HG02970 (cell line): ENCODE measurements around the gene RB1.
"Not testable (repeated sequence)": the region's sequence is repeated elsewhere in the genome, so short reads cannot be mapped to it uniquely, and the experiment has no call there.

Source experiments
- ATAC-seq: cut with Tn5 transposase; IDR thresholded peaks from one replicate; pipeline ENCODE4 v1.9.1; 2021; ENCODE audit warnings: mild to moderate bottlenecking, moderate library complexity, moderate number of reproducible peaks; ENCODE audit not compliant: unreplicated experiment, low FRiP score

RB1 gene

DNA sequence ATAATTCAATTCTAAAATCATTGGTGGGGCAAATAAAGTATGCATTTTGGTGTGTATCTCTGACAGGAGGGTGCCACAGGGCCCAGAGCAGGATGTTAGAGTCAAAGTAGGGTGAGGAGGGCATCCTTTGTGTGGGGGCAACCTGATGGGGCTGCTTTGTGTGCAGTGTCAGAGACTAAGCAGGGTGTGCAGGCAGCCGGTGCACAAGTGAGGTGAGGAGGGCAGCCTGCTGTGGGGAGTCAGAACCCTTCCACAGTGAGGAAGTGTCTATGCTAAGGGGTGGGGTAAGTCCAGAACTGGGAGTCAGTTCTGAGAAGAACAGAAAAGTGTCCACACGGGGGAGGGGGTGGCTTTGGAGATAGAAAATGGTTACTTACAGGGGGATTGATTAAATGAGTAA is 40.7 kb downstream of the RB1 start:
- ATAC-seq: no peak

DNA sequence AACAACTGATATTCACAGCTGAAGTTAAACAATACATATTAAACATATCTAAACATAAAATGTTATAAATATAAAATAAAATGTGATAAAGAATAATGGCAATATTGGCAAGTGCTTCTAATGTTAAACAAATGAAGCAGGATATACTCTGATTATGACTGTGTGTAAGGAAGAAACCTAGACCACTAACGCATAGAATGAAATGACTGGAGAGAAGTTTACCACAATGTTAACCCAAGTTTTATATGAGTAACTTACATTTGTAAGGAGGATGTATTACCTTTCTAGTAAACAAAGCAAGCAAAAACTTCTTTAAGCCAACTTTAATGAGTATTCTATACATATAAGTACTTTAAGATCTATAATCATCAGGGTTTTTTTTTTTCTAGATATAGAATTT is 43.0 kb downstream of the RB1 start:
- ATAC-seq: no peak

DNA sequence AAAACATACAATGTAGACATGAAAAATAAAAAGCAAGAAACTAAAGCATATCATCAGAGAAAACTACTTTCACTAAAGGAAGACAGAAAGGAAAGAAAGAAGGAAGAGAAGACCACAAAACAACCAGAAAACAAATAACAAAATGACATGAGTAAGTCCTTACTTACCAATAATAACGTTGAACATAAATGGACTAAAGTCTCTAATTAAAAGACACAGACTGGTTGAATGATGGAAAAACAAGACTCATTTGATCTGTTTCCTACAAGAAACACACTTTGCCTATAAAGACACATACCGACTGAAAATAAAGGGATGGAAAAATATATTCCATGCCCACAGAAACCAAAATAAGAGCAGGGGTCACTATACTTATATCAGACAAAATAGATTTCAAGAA is 46.0 kb downstream of the RB1 start:
- no peak for ATAC-seq

DNA sequence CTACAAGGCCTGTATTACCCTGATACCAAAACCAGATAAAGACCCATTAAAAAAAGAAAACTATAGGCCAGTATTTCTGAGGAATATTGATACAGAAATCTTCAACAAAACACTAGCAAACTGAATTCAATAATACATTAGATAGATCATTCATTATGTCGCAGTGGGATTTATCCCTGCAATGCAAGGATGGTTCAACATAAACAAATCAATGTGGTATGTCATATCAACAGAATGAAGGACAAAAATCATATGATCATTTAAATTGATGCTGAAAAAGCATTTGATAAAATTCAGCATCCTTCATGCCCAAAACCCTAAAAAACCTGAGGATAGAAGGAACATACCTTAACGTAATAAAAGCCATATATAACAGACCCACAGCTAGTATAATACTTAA is 50.0 kb downstream of the RB1 start:
- ATAC-seq: no peak

DNA sequence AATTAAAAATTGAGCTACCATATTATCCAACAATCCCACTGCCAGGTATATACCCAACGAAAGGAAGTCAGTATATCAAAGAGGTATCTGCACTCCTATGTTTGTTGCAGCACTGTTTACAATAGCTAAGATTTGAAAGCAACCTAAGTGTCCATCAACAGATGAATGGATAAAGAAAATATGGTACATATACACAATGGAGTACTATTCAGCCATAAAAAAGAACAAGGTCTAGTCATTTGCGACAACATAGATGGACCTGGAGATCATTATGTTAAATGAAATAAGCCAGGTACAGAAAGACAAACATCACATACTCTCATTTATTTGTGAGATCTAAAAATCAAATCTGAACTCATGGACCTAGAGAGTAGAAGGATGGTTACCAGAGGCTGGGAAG is 52.0 kb downstream of the RB1 start:
- not testable (repeated sequence) for ATAC-seq

DNA sequence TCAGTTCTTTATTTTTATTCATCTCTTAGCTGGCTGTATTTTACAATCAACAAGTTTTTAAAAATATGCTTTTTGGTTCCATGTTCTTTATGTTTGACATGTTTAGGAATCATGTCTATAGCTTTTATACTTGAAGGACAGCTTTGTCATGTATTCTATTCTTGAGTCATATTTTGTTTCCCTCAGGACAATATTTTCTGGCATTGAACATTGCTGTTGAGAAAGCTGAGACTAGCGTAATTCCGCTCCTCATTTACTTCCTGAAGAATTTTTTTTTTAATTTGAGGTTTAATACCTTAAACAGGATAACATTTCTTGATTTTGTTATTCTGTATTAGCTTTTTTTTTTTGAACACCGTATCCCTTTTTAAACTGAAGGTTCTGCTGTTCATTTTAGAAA is 53.2 kb downstream of the RB1 start:
- ATAC-seq: no peak

DNA sequence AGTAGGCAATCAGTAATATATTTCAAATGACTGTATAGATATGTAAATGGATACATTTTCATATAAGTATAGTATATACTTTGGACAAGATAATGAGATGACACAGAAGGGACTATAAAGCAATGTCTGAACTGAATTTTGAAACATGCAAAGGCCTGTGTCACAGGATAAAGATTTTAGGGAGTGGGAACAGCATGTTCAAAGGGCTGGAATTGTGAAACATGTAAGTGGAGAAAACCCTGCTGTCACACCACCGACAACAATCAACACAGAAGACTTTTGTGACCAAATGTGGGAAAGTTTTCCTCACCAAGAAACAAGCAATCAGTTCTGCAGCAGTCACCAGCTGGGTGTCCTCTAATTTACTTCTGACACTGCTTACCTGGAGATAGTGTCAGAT is 66.4 kb downstream of the RB1 start:
- ATAC-seq: no peak

DNA sequence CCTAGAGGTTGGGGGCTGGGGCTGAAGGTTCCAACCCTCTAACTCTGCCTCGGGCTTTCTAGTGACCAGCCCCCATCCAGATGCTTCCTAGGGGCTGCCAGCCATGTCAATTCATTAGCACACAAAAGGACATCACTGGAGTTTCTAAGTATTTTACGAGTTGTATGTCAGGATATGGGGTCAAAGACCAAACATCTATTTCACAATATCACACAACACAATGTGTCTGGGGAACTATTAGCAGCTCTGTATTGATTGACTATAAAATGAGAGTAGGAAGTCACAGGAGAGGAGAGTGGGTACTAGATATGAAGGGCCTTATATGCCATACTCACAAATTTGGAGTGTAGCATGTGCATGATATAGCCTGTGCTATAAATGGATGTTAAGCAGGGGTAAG is 67.3 kb downstream of the RB1 start:
- ATAC-seq: no peak

DNA sequence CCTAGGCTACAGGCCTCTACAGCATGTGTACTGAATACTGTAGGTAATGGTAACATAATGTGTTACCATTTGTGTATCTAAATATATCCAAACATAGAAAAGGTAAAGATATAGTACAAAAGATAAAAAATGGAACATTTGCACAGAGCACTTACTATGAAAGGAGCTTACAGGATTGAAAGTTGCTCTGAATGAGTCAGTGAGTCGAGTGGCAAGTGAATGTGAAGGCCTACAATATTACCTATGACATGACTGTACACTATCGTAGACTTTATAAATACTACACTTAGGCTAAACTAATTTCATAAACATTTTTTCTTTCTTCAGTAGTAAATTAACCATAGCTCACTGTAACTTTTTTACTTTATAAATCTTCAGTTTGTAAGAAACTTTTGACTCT is 74.3 kb downstream of the RB1 start:
- no peak for ATAC-seq

DNA sequence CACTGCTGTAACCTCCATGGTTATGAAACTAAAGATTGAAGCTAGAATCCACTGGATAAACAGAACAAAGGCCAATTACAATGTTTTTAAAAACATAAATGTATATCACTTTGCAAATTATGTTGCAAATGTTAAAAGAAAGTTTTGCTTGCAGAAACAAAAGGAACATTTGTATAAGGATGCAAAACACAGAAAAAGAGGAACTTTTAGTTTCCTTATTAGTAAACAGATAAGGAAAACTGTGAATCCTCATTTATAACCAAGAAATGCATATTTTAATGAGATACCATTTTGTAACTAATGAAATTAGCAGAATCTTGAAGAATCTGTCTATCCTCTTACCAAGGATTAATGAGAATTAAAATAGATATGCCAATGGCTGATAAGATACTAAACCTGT is 77.0 kb downstream of the RB1 start:
- no peak for ATAC-seq

DNA sequence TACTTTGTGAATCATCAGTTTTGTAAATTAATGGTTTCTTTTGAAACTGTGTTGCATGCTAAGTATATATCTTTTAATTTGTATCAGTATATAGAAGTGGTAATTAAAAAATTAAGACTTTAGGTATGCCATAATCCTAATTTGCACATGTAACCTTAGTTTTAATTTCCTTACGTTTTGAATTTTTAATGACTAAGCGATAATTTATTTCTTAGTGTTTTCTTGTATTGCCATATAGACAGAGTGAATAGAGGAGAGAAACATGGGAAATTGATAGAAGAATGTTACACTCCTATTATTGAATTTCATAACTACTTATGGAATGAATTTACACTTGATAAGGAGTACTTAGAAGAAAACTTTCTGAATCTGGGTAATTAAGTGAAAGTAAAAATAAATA is 79.8 kb downstream of the RB1 start:
- ATAC-seq: no peak

DNA sequence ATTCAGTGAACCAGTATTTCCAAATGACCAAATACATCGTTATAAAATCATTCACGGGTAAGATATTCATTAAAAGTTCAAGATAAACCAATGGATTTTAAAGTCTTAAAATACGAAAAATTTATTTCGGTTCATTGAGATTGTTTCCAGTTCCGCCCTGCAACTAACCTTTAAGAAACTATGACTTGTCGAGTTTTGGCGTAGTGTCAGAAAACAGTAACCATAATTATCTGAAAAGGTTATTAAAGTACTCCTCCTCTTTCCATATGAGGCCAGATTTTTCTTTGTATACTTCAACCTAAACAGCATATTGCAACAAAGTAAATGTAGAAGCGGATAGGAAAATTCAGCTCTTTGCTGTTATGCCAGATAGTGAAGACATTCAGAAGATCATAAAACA is 83.3 kb downstream of the RB1 start:
- ATAC-seq: no peak

DNA sequence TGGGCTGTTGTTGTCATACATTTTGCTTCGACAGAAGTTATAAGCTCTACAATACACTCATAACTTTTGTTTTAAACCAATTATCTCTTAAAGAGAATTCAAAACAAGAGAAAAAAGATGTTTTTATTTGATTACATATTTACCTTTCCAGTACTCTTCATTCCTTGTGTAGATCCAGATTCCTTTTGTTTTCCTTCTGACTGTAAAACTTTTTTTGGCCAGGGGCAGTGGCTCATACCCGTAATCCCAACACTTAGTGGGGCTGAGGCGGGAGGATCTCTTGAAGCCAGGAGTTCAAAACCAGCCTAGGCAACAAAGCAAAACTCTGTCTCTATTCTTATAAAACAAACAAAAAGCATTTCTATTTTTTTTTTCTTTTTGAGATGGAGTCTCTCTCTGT is 87.7 kb downstream of the RB1 start:
- no peak for ATAC-seq

DNA sequence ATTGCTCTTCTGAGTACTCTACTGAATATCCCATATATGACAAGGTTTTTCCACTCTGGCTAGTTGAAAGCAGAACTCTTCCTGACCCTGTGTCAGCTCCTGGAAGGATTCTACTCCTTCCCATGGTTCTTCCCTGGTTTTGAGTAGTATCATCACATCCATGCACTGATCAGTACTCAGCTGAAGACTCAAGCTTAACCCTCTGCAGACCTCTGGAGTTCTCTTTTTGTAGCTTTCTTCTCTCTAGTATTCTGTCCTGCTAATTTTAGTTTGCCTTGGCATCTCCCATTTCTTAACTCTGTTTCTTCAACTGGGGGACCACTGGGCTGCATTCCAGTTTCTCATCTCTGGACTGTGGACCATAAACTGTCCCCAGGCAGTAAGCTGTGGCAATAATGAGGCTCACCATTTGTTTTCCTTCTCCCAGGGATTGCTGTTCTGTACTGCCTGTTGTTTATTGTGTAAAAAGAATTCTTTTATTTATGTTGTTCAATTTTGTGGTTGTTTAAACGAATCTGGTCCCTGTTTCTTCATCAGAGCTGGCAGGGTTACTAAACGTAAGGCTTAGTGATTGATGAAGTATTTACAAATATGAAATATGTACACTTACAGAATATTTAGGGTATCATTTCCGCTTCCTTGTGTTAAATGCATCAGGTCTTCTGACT is 89.6 kb downstream of the RB1 start:
- no peak for ATAC-seq

DNA sequence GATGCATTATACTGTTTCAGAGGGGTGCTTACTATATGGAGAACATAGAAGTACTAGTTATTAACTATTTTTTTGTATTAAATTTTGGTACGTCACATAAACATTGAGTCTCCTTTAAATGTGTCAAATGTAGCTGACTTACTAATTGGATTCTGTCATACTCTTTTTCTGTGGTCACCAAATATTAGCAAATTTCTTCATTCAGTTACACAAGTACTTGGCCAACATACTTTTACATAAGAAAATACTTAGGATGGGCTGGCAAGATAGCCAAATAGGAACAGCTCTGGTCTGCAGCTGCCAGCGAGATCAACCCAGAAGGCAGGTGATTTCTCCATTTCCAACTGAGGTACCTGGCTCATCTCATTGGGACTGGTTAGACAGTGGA is 90.1 kb downstream of the RB1 start:
- ATAC-seq: no peak

DNA sequence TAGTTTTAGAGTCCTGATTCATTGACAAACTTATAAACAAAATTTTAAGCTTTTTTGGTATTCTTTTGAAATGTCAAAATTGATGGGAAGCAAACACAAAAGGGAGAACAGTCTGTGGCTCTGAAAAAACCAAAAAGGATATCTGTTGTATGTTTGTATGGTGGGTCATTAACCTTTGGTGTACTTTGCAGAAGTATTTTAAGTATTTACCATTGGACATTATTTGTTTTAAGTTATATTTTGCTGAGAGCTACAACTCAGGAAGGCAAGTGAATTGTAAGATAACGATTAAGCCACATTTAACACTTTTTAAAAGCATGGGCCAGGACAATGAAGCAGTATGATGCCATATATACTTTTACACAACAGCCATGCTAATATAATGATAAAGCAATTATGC is 94.2 kb downstream of the RB1 start:
- no peak for ATAC-seq

DNA sequence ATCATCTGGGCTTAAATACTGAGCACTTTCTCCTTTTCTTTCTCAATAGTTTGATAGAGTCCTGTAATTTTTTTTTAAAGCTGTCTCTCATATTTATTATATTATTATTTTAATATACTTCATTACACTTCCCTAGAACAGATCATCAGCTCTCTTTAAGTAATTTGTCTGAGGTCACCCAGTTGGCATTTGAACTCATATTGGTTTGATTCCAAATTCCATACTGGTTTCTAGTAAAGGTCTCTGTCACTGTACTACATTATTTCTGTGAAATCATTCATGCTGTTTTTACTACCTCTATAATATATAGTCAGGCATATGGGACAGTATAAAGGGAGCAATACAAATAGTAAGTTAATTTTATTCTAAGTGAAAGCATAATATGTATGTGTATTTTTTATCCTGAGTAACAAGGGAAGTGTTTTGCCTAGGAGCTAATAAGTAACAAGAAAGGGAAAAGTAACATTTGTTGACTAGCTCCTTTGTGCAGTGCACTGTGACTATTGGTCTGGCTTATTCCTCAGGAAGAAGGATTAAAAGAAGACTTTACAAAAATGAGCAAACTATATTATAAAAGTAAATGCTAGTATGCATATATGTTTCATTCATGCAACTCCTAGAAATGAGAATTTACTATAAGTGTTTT is 95.0 kb downstream of the RB1 start:
- ATAC-seq: no peak

DNA sequence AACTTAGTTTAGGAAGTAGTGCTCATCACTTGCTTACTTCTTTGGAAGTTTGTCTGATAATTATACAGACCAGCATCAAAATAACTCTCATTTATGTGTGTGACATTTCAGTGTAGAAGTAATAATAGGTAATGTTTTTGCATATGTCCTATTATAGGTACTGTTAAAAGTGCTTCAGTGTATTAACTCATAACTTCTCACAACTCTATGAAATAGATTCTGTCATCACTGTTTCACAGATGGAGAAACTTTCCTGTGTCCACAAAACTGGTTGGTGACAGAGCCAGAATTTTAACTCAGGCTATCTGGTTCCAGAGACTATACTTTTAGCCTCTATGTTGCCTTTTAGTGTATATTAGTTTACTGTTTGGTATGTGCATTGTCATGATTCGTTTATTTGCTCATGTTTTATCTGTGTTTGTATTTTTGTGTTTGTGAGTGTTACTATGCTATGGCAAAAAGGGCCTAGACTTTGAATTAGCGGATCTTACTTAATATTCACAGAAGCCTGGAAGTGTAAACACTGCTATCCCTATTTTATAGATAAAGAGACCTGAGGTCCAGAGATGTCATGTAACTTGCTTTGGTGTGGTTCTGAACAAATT is 96.6 kb downstream of the RB1 start:
- no peak for ATAC-seq

DNA sequence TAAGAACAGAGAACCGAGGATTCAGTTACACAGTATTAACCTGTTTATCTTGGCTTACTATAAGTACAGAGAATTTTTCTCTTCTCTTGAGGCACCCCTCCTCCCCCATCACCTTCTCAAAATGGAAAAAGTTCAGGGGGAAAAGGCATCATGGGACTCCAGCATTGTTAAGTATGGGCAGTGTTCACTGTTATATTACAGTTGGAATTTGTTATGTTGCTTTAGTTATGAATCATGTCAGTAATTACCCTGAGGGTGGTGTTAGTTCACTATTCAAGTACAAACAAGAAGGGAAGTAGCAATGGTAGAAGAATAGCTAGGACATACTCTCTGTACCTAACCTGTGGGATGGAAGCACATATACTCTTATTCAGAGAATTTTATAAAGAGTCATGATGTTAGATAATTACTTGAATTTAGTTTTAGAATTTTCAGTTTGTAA is 97.3 kb downstream of the RB1 start:
- no peak for ATAC-seq

DNA sequence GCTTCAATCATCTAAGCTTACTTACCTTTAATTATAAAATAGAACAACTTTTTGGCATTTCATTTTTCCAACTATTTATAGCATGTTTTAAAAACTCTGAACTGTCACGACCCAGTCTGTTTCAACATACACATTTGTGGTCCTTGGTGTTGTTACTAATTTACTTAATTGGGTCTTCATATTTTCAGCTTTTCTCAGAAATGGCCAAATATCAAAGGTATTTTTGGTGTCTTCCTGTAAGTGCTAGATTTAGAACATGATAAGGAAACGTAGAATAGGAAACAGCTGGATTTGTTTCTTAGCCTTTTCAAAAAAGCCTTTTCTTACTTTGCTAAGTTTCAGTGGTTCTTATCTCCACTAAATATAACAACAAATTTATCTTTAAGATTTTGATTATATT is 97.9 kb downstream of the RB1 start:
- no peak for ATAC-seq

DNA sequence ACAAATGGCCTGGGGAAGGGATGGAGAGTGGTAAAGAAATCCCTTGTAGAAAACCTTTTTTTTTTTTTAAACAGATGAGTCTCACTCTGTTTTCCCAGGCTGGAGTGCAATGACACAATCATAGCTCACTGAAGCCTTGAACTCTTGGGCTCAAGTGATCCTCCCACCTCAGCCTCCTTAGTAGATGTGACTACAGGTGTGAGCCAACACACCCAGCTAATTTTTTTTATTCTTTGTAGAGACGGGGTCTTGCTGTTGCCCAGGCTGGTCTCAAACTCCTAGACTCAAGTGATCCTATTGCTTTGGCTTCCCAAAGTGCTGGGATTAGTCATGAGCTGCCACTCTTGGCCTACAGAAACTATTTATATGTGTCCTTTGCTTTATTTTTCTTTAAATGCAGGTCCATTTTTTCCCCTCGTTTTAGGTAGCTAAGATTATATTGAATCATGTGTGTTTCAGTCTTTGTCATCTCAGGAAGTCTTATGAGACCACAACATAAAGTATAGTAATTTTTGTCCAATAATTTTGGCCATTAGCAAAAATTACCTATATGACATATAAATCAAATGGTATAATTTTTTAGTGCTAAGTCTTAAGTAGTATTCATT is 98.9 kb downstream of the RB1 start:
- ATAC-seq: no peak

DNA sequence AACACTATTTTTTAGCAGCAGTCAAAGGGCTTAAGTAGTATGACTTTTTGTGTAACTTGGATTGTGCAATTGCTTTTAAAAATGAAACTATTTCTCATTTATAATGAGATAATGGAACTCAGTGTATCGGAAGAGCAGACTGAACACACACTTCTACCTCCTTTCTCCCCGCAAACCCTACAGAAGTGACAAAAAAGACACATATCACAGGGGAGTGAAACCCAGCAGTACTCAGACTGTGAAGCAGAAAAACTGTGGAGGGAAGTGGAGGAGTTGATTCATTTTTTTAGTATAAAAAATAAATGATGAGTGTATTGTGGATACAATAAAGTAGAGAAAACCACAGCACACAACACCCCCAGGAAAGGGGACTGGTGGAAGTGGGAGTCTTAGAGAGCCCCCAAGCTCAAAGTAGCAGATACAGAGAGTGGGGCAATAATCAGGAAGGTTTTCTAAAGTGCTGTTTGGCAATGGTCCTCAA is 99.6 kb downstream of the RB1 start:
- ATAC-seq: no peak
